IPS-11a (cell line): ENCODE results near the gene EPS8L2.
A peak's percentile ranks its signal among the peaks of the same experiment; 100 is the strongest.
"Not testable (repeated sequence)": the region's sequence is repeated elsewhere in the genome, so short reads cannot be mapped to it uniquely, and the experiment has no call there.

Experiments
- H3K4me3 ChIP-seq: one replicate; pipeline ENCODE4 v1.5.1; 2013; ENCODE audit warnings: low read depth, low read length, control low read depth

The EPS8L2 gene

GRCh38 chr11:689625-690024 is 16.4 kb upstream of the EPS8L2 start:
- no peak overlapping the region for H3K4me3 ChIP-seq

DNA sequence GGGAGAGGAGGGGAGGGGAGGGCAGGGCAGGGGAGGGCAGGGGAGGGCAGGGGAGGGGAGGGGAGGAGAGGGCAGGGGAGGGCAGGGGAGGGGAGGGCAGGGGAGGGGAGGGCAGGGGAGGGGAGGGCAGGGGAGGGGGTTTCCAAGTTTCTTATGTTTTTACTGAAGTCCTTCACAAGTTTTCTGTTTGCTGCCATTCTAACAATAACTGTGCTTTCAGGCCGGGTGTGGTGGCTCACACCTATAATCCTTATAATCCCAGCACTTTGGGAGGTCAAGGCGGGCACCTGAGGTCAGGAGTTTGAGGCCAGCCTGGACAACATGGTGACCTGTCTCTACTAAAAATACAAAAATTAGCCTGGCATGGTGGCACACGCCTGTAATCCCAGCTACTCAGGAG is 15.8 kb upstream of the EPS8L2 start:
- not testable (repeated sequence) for H3K4me3 ChIP-seq

DNA sequence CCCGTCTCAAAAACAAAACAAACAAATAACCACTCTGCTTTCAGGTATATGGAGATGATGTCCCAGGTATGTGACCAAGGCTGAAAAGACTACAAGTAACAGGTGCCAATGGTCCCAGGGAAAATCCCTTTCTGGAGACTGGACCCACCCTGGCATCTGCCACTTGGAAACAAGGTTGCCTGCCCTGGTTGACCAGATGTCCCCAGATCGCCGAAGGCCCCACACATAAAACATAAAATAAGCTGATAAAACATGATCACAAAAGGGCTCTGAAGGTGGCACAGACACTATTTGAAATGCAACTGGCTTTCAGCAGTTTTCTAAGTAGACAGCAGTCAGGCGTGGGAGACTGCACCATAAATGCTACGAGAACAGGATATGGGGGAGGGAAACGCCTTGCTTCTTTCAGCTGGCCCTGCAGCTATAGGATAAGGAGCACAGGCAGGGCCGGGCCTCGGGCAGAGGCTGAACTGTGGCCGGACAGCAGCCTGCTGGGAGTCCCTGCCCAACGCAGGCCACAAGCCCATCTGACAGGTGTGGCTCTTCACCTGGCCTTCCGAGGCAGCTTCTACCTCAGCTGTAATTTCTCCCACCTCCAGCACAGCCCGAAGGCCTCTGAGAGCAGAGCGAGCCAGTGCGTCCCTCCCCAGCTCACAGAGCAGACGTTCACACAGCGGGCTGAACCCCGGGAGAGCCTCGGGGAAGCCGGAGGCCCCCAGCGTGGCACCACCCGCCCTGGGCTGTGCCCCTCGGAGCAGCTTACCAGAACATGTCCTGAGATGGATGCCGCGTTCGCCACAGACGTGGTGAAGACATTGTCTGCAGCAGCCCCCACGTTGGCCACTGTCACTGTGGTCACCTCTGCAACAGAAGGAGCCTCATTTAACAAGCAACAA is 15.0 kb upstream of the EPS8L2 start:
- no peak overlapping the region for H3K4me3 ChIP-seq

GRCh38 chr11:691710-692590 is 14.1 kb upstream of the EPS8L2 start:
- no peak overlapping the region for H3K4me3 ChIP-seq

DNA sequence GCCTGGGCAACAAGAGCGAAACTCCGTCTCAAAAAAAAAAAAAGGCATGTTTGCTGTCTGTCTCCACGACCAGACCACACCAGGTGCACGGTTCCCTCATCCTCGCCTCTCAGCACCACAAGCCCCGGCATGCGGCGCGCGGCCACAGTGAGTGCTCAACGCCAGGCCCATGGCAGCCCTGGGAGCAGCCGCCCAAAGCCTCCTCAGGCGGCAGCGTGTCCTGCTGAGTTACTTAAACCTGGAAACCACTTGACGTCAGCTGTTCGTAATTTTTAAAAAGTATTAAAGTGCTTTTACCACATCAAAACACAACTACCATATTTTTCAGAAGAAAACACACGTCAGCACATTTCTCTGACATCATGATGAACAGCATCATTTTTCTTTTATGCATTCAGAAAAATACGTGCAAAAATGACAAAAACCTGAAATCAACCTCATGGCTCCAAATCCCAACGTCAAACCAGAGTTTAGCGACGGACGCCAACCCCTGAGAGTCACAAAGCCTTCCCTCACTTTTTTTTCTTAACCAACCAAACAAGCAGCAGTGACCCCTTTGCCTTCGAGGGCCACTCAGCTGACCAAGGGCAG is 13.1 kb upstream of the EPS8L2 start:
- H3K4me3 ChIP-seq, result no peak overlapping the region

DNA sequence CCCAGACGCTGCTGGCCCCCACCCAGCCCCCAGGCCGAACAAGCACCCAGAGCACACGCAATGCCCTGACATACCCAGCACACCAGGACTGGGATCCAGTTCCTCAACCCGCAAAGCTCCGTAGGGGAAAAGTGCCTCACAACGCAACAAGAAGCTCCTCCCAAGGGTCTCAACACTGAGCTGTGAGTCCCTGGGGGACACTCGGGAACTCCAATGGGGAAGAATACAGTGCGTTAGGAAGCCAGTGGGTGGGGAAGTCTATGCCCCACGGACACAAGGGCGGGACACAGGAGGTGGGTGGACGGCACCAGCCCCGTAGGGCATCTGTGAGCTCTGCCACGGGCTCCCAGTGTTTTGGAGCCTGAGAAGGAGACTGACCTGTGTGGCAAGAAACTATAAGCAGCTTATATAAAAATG is 12.6 kb upstream of the EPS8L2 start:
- H3K4me3 ChIP-seq, result no peak overlapping the region

DNA sequence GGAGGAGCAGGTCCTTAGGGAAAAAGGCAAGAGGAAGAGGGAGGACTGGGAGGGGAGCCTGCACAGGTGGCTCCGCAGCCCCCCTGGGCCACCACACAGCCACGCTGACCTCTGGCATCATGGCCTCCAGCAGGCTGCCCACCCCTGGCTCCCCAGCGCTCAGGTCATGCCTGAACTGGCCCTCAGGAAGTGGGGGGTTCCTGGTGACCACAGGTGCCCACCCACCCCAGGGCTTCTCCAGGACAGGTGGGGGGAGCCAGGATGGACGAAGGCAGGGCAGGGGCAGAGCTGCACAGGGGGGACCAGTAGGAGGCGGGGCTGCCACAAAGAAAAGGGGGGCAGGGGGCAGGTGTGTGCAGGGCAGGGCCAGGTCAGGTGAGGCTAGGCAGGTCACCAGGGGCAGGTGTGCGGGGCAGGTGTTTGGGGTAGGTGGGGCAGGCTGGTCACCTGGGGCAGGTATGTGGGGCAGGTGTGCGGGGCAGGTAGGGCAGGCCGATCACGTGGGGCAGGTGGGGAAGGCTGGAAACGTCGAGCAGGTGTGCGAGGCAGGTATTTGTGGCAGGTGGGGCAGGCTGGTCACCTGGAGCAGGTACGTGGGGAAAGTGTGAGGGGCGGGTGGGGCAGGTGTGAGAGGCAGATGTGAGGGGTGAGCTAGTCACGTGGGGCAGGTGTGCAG is 12.0 kb upstream of the EPS8L2 start:
- H3K4me3 ChIP-seq, result no peak overlapping the region

GRCh38 chr11:694563-695287 is 11.3 kb upstream of the EPS8L2 start, which contains the start of gene DEAF1:
Gene DEAF1, minus strand, starts transcription at chr11:695222. Its CDS starts 175 bp downstream, at chr11:695047.
- peak within 1 kb of the TSS; percentile 78 for H3K4me3 ChIP-seq

GRCh38 chr11:695288-695537 is 10.8 kb upstream of the EPS8L2 start:
- peak overlapping the region; percentile 78 for H3K4me3 ChIP-seq

DNA sequence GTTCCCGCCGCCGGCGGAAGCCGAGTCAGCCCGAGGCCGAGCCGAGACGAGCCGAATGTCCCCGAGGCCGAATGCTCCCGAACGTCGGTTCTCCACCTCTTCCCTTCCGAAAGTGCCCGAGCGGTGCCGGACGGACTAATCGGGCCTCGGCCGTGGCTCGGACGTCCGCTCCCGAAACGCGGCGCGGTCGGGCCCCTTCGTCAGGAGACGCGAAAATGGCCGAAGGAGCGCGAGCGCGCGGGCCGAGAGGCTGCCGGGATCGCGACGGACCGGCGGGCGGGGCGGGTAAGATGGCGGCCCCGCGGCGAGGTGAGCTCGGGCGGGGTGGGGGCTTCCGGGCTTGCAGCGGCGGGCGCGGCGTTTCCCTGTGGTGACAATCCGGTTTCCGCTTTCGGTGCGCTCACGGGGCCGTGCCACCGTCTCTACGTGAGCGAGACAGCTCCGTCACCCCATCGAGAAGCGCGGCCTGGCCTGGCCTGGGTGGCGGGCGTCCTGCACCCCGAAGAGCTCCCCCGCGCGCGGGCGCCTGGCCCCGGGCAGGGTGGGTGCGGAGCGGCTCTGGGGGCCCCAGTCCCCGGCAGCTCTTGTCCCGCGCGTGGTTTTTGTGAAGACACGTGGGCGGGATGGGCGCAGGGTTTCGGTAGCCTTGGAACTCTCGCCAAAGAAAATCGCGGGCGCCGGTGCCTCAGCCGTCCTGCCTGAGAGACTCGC is 10.3 kb upstream of the EPS8L2 start, which contains the start of gene TMEM80:
TMEM80 (plus strand) TSS at position 279 of the 711 bp plus-strand sequence; CDS start at position 291, 12 bp downstream.
- H3K4me3 ChIP-seq, result peak within 1 kb of the TSS; percentile 78

DNA sequence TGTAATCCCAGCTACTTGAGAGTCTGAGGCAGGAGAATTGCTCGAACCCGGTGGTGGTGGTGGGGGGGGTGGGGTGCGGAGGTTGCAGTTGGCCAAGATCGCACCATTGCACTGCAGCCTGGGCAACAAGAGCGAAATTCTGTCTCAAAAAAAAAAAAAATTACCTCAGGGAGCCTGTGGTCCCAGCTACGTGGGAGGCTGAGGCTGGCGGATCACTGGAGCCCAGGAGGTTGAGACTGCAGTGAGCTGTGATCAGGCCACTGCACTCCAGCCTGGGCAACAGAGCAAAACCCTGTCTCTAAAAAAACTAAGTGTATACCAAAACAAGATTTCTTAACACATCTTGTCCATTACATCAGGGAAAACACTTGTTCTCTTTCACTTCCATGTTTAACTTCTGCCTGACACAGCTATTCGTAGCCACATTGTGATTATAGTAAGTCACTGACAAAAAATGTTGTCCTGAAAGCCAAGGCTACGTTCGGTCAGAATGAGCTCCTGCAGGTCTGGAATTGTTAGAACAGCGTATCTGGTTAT is 9.0 kb upstream of the EPS8L2 start:
- no peak overlapping the region for H3K4me3 ChIP-seq

GRCh38 chr11:697811-698311 is 8.2 kb upstream of the EPS8L2 start:
- H3K4me3 ChIP-seq, result no peak overlapping the region

- no peak overlapping the region for H3K4me3 ChIP-seq
Observed at GRCh38 chr11:698493-699115, 7.4 kb upstream of the EPS8L2 start.

DNA sequence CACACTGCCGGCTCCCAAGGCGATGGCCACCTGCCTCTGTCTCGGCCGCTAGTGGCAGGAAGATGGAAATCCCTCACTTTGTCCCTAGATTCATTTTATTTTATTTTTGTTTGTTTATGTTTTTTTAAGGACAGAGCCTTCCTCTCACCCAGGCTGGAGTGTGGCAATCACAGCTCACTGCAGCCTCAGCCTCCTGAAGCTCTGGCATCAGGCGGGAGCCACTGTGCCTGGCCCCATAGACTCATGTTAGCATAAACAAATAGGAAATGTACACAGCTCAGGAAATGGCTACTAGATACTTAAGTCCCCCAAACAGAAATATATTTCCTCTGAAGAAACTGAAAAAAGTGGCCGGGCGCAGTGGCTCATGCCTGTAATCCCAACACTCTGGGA is 6.9 kb upstream of the EPS8L2 start:
- no peak overlapping the region for H3K4me3 ChIP-seq

DNA sequence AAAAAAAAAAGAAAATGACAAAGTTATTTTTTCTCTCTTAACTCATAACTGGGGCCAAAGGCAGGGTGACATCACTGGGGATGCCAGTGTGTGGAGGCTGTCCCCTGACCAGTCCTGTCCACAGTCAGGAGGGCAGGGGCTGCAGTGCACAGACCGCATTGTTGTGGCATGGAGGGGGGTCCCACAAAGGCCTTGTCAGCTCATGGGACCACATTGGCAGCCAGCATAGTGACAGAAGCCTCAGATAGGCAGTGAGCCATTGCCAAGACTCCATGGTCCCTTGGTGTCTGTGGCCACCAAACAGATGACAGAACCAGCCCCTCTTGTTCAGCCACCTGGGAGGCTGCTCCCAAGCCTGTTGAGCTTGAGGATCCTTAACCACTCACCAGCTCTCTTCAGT is 6.3 kb upstream of the EPS8L2 start:
- no peak overlapping the region for H3K4me3 ChIP-seq

DNA sequence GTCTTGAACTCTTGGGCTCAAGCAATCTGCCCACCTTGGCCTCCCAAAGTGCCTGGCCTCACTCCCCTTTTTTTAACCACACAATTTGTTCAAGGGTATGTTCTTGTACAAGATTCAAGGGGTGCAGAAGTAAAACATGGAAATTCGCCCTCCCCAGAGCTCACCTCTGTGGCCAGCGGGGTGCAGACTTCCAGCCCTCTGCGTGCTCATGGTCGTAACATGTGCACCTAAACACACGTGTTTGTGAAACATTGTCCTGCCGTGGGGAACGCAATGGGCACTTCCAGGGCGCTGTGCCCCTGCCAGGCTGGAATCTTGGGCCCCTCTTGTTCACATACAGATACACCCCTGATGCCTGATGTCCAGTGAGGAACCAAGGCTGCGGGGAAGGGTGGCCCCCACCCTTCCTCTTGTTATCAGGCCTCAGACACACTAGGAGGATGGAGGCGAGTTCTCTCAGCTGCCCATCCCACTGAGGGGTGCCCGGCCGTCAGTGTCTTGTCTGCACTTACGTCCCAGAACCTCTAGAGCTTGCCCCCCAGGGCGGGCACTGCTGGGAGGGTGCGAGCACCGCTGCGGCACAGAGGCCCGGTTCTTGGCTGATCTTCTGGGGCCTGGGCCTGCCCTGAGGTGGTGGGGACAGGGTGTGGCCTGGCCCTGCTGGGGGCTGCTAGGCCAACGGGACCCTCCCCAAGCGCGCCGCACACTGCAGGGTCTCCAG is 4.1 kb upstream of the EPS8L2 start:
- no peak overlapping the region for H3K4me3 ChIP-seq

DNA sequence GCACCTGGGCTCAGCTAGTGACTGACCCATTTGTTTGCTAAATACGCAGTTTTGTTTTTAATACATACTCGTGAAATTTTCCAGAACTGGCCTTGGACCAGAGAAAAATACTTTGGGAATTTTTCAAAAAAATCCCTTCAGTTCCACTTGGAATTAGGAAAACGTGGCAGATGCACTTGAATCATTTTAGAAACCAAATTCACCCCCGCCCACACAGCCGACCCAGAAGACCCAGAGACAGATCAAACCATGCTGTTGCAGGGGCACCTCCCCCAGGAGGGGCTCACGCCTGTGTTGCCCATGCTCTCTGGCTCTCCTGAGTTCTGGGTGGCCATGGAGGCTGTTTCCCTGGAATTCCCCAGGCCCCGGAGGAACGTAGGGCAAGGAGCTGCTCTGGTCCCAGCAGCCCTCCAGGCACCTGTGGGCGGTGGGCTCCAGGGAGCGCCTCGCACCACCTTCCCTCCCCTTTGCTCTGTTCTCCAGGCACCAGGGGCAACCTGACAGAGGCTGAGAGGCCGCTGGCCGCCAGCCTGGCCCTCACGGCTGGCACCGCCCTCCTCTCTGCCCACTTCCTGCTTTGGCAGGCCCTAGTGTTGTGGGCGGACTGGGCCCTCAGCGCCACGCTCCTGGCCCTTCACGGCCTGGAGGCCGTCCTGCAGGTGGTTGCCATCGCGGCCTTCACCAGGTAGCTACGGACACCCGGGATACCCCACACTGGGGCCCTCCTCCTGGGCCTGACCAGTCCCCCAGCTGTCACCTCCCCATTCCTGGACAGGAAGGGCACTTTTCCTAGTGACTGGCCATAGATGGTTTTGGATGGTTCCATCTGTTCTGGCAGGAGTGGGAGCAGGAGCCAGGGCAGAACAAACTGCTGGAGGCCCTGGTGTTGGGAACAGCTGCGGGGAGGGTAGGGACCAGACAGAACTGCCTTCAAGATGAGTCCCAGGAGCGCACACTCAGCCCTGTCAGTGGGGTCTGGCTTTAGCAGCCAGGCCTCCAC is 3.3 kb upstream of the EPS8L2 start:
- no peak overlapping the region for H3K4me3 ChIP-seq
